ENCODE data around the gene HSPA1A. TPM values are rescaled to one million over a fixed set of nuclear protein-coding genes. Genes with fewer than 3 reads are reported as not detected.
"Not testable (repeated sequence)": the region's sequence is repeated elsewhere in the genome, so short reads cannot be mapped to it uniquely, and the experiment has no call there.

HSPA1A gene
- polyA plus RNA-seq, 1 experiment, result 98.6 TPM

GRCh38 chr6:31862344-31863235, 47.2 kb downstream of the HSPA1A start, which contains the start of gene NEU1:
NEU1 (minus strand) TSS chr6:31862821; CDS start chr6:31862776, 45 bp downstream.
- Histone ChIP-seq H3K4me3 (ENCODE audit: low read depth, low read length) (peak within 1 kb of the TSS; percentile 82), H3K36me3 (ENCODE audit: control insufficient read depth, insufficient read depth, low read length) (peaks cover 9% of the 10 kb centered on the region), H3K27me3 (ENCODE audit: control insufficient read depth, insufficient read depth, low read length) (no peaks in the 10 kb centered on the region)
- DNase-seq (ENCODE audit: low read depth), result peak; percentile 99
- TF ChIP-seq, protein P1, sequence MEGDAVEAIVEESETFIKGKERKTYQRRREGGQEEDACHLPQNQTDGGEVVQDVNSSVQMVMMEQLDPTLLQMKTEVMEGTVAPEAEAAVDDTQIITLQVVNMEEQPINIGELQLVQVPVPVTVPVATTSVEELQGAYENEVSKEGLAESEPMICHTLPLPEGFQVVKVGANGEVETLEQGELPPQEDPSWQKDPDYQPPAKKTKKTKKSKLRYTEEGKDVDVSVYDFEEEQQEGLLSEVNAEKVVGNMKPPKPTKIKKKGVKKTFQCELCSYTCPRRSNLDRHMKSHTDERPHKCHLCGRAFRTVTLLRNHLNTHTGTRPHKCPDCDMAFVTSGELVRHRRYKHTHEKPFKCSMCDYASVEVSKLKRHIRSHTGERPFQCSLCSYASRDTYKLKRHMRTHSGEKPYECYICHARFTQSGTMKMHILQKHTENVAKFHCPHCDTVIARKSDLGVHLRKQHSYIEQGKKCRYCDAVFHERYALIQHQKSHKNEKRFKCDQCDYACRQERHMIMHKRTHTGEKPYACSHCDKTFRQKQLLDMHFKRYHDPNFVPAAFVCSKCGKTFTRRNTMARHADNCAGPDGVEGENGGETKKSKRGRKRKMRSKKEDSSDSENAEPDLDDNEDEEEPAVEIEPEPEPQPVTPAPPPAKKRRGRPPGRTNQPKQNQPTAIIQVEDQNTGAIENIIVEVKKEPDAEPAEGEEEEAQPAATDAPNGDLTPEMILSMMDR (IDR thresholded peaks at IDR 0.05; ENCODE audit: insufficient read depth, low read depth, low read length), result no peak
- CTCF ChIA-PET, result interaction anchor here (0.8 to 1.9 kb wide), 4 partner anchors 87 to 196 kb away, joined by 3 to 6 read pairs (median 3); no protein-coding TSS in a partner anchor
- POLR2A ChIA-PET, result interaction anchor here (0.5 to 1.0 kb wide), 4 partner anchors 13 to 328 kb away, joined by 3 to 4 read pairs (median 3); partner anchors contain the start of gene GPANK1

GRCh38 chr6:31864123-31864562, 48.8 kb downstream of the HSPA1A start:
- POLR2A ChIA-PET; H3K36me3 ChIP-seq (ENCODE audit: control insufficient read depth, insufficient read depth, low read length); DNase-seq (ENCODE audit: low read depth); H3K27me3 ChIP-seq (ENCODE audit: control insufficient read depth, insufficient read depth, low read length): not testable (repeated sequence)
- CTCF ChIA-PET, result interaction anchor here (0.7 to 2.6 kb wide), 4 partner anchors 87 to 150 kb away, joined by 3 to 6 read pairs (median 5); no protein-coding TSS in a partner anchor
- H3K4me3 ChIP-seq (ENCODE audit: low read depth, low read length), result peak overlapping the region; percentile 66

DNA sequence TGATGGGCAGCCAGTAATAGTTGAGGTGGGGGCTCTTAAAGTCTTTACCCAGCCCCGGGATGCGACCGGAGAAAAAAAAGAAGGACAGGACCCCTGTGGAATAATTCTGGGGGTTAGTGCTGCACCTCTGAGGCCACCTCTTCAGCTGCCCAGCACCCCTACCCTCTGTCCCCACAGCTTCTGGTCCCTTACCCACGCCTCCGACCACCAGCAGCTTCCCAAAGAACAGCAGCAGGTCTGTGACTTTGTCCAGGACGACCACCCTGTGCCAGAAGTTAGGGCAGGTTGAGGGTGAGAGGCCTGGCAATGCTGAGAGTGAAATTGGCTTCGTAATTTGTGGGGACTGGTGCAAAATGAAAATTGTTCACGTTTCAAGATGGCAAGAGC, 49.5 kb downstream of the HSPA1A start:
- ChIA-PET CTCF (interaction anchor here (1.0 to 2.6 kb wide), 2 partner anchors 24 to 88 kb away, joined by 4 to 6 read pairs; no protein-coding TSS in a partner anchor), POLR2A (no interaction called here)
- Histone ChIP-seq H3K4me3 (ENCODE audit: low read depth, low read length) (no peak overlapping the region), H3K36me3 (ENCODE audit: control insufficient read depth, insufficient read depth, low read length) (peaks cover 4% of the 10 kb centered on the region), H3K27me3 (ENCODE audit: control insufficient read depth, insufficient read depth, low read length) (no peaks in the 10 kb centered on the region)
- TF ChIP-seq, protein P1 (IDR thresholded peaks at IDR 0.05; ENCODE audit: insufficient read depth, low read depth, low read length), result no peak
- DNase-seq (ENCODE audit: low read depth), result no peak

- ChIA-PET POLR2A (no interaction called here), CTCF (interaction anchor here (0.7 to 2.6 kb wide), 3 partner anchors 23 to 87 kb away, joined by 3 to 6 read pairs (median 4); no protein-coding TSS in a partner anchor)
- TF ChIP-seq, protein P1 (IDR thresholded peaks at IDR 0.05; ENCODE audit: insufficient read depth, low read depth, low read length), result no peak
- Histone ChIP-seq H3K27me3 (ENCODE audit: control insufficient read depth, insufficient read depth, low read length) (no peaks in the 10 kb centered on the region), H3K36me3 (ENCODE audit: control insufficient read depth, insufficient read depth, low read length) (no peaks in the 10 kb centered on the region), H3K4me3 (ENCODE audit: low read depth, low read length) (no peak overlapping the region)
- no peak for DNase-seq (ENCODE audit: low read depth)
Measured at GRCh38 chr6:31865205-31866118, 50.1 kb downstream of the HSPA1A start.

Small RNA genes within 50 kb of the gene (small RNA-seq; reads per million reads assigned to genes)
- gene RF00019 (ENCODE audit: insufficient read length, low read depth, low replicate concordance) (not detected), gene SNORD48 (ENCODE audit: insufficient read length, low read depth, low replicate concordance) (411 reads per million, percentile 95 among the genes with 10 or more reads in this experiment), gene SNORD52 (ENCODE audit: insufficient read length, low read depth, low replicate concordance) (not detected)

Other genes starting within 250 kb of the HSPA1A start
- gene LTA, start 243.3 kb upstream of the HSPA1A start, polyA plus RNA-seq (2011; rRNA removed), result not detected in 2 replicates
- not detected in 2 replicates for gene TNF, start 240.0 kb upstream of the HSPA1A start, polyA plus RNA-seq (2011; rRNA removed)
- not detected in 2 replicates for gene LTB, start 233.1 kb upstream of the HSPA1A start, polyA plus RNA-seq (2011; rRNA removed)
- 0.18 and 0.42 TPM in 2 replicates for gene LST1, start 229.3 kb upstream of the HSPA1A start, polyA plus RNA-seq (2011; rRNA removed)
- gene NCR3, start 222.5 kb upstream of the HSPA1A start, polyA plus RNA-seq (2011; rRNA removed), result not detected in 2 replicates
- not detected in 2 replicates for gene AIF1, start 200.3 kb upstream of the HSPA1A start, polyA plus RNA-seq (2011; rRNA removed)
- gene PRRC2A, start 194.8 kb upstream of the HSPA1A start, polyA plus RNA-seq (2011; rRNA removed), result 23.8 and 47.3 TPM in 2 replicates
- 42.6 and 113 TPM in 2 replicates for gene BAG6, start 162.9 kb upstream of the HSPA1A start, polyA plus RNA-seq (2011; rRNA removed)
- 4.2 and 4.8 TPM in 2 replicates for gene APOM, start 159.6 kb upstream of the HSPA1A start, polyA plus RNA-seq (2011; rRNA removed)
- gene C6orf47, start 154.8 kb upstream of the HSPA1A start, polyA plus RNA-seq (2011; rRNA removed), result 9.9 and 13.0 TPM in 2 replicates
- 12.6 and 15.0 TPM in 2 replicates for gene GPANK1, start 150.5 kb upstream of the HSPA1A start, polyA plus RNA-seq (2011; rRNA removed)
- gene CSNK2B, start 149.5 kb upstream of the HSPA1A start, polyA plus RNA-seq (2011; rRNA removed), result 83.2 and 94.9 TPM in 2 replicates
- gene LY6G5B, start 145.6 kb upstream of the HSPA1A start, polyA plus RNA-seq (2011; rRNA removed), result 6.8 and 10.8 TPM in 2 replicates
- 3.1 and 3.6 TPM in 2 replicates for gene LY6G5C, start 134.5 kb upstream of the HSPA1A start, polyA plus RNA-seq (2011; rRNA removed)
- 44.2 and 53.3 TPM in 2 replicates for gene ABHD16A, start 112.2 kb upstream of the HSPA1A start, polyA plus RNA-seq (2011; rRNA removed)
- not detected in 2 replicates for gene LY6G6F, start 108.7 kb upstream of the HSPA1A start, polyA plus RNA-seq (2011; rRNA removed)
- gene LY6G6D, start 100.2 kb upstream of the HSPA1A start, polyA plus RNA-seq (2011; rRNA removed), result not detected in 2 replicates
- not detected in 2 replicates for gene LY6G6C, start 93.8 kb upstream of the HSPA1A start, polyA plus RNA-seq (2011; rRNA removed)
- not detected in 2 replicates for gene MPIG6B, start 92.2 kb upstream of the HSPA1A start, polyA plus RNA-seq (2011; rRNA removed)
- gene DDAH2, start 86.2 kb upstream of the HSPA1A start, polyA plus RNA-seq (2011; rRNA removed), result 43.2 and 69.5 TPM in 2 replicates
- 820 and 866 TPM in 2 replicates for gene CLIC1, start 79.0 kb upstream of the HSPA1A start, polyA plus RNA-seq (2011; rRNA removed)
- 9.2 and 10.7 TPM in 2 replicates for gene MSH5, start 75.5 kb upstream of the HSPA1A start, polyA plus RNA-seq (2011; rRNA removed)
- 1.2 and 1.9 TPM in 2 replicates for gene SAPCD1, start 52.9 kb upstream of the HSPA1A start, polyA plus RNA-seq (2011; rRNA removed)
- 0.16 and 0.29 TPM in 2 replicates for gene VWA7, start 38.2 kb upstream of the HSPA1A start, polyA plus RNA-seq (2011; rRNA removed)
- gene VARS1, start 19.8 kb upstream of the HSPA1A start, polyA plus RNA-seq (2011; rRNA removed), result 10.9 and 33.9 TPM in 2 replicates
- gene LSM2, start 8.6 kb upstream of the HSPA1A start, polyA plus RNA-seq (2011; rRNA removed), result 40.3 and 43.5 TPM in 2 replicates
- gene HSPA1L, start 260 bp upstream of the HSPA1A start, polyA plus RNA-seq (2011; rRNA removed), result 0.90 and 0.99 TPM in 2 replicates
- 20.9 and 42.8 TPM in 2 replicates for gene HSPA1B, start 12.2 kb downstream of the HSPA1A start, polyA plus RNA-seq (2011; rRNA removed)
- gene NEU1, start 47.3 kb downstream of the HSPA1A start, polyA plus RNA-seq (2011; rRNA removed), result 32.1 and 48.1 TPM in 2 replicates
- gene SLC44A4, start 63.5 kb downstream of the HSPA1A start, polyA plus RNA-seq (2011; rRNA removed), result 0.07 and 0.12 TPM in 2 replicates
- 19.3 and 32.8 TPM in 2 replicates for gene EHMT2, start 82.2 kb downstream of the HSPA1A start, polyA plus RNA-seq (2011; rRNA removed)
- gene ZBTB12, start 86.5 kb downstream of the HSPA1A start, polyA plus RNA-seq (2011; rRNA removed), result 2.0 and 2.6 TPM in 2 replicates
- gene C2, start 112.2 kb downstream of the HSPA1A start, polyA plus RNA-seq (2011; rRNA removed), result 0.74 and 1.2 TPM in 2 replicates
- 6.7 and 7.6 TPM in 2 replicates for gene CFB, start 130.6 kb downstream of the HSPA1A start, polyA plus RNA-seq (2011; rRNA removed)
- 69.6 and 70.5 TPM in 2 replicates for gene NELFE, start 143.4 kb downstream of the HSPA1A start, polyA plus RNA-seq (2011; rRNA removed)
- gene SKIC2, start 143.6 kb downstream of the HSPA1A start, polyA plus RNA-seq (2011; rRNA removed), result 17.7 and 37.3 TPM in 2 replicates
- 18.2 and 28.1 TPM in 2 replicates for gene DXO, start 156.6 kb downstream of the HSPA1A start, polyA plus RNA-seq (2011; rRNA removed)
- 5.9 and 9.7 TPM in 2 replicates for gene C4A, start 166.5 kb downstream of the HSPA1A start, polyA plus RNA-seq (2011; rRNA removed)
- 9.2 and 14.4 TPM in 2 replicates for gene C4B, start 199.3 kb downstream of the HSPA1A start, polyA plus RNA-seq (2011; rRNA removed)
- 0.11 and 0.29 TPM in 2 replicates for gene CYP21A2, start 222.9 kb downstream of the HSPA1A start, polyA plus RNA-seq (2011; rRNA removed)